CD4-positive, alpha-beta T cell treated with Interleukin-10 for 1 hour (primary cell): ENCODE results near the gene BDH1.
"Not testable (repeated sequence)": the region's sequence is repeated elsewhere in the genome, so short reads cannot be mapped to it uniquely, and the experiment has no call there.

Source experiments
- DNase-seq: peaks from one replicate; pipeline ENCODE4 v3.0.0-alpha.2; 2020

The BDH1 gene

GRCh38 chr3:197555281-197556261 is at the start of gene BDH1:
Gene BDH1, minus strand, starts transcription at chr3:197555968. Its CDS starts 9,525 bp downstream, at chr3:197546443.
- DNase-seq, result peak; percentile 53

GRCh38 chr3:197603317-197603933 is 47.7 kb upstream of the BDH1 start:
- DNase-seq, result no peak

GRCh38 chr3:197602351-197602750 is 46.6 kb upstream of the BDH1 start:
- DNase-seq, result not testable (repeated sequence)

GRCh38 chr3:197601566-197601840 is 45.7 kb upstream of the BDH1 start:
- DNase-seq, result not testable (repeated sequence)

GRCh38 chr3:197600796-197601565 is 45.2 kb upstream of the BDH1 start:
- DNase-seq, result no peak

GRCh38 chr3:197599089-197599765 is 43.5 kb upstream of the BDH1 start:
- DNase-seq, result peak; percentile 87

GRCh38 chr3:197598404-197598980 is 42.7 kb upstream of the BDH1 start:
- no peak for DNase-seq

- no peak for DNase-seq
These were observed 41.6 kb upstream of the BDH1 start for GRCh38 chr3:197597335-197597734.

GRCh38 chr3:197595470-197596185 is 39.9 kb upstream of the BDH1 start:
- no peak for DNase-seq

GRCh38 chr3:197593046-197593380 is 37.2 kb upstream of the BDH1 start:
- no peak for DNase-seq

- DNase-seq, result no peak
These were observed 36.7 kb upstream of the BDH1 start for GRCh38 chr3:197592361-197593045.

GRCh38 chr3:197591816-197592215 is 36.0 kb upstream of the BDH1 start:
- no peak for DNase-seq

GRCh38 chr3:197590313-197590962 is 34.7 kb upstream of the BDH1 start:
- DNase-seq, result no peak

GRCh38 chr3:197589545-197589944 is 33.8 kb upstream of the BDH1 start:
- DNase-seq, result no peak

- DNase-seq, result not testable (repeated sequence)
These were observed 31.0 kb upstream of the BDH1 start for GRCh38 chr3:197586768-197587167.

- no peak for DNase-seq
These were observed 30.4 kb upstream of the BDH1 start for GRCh38 chr3:197586181-197586580.

GRCh38 chr3:197584733-197585132 is 29.0 kb upstream of the BDH1 start:
- no peak for DNase-seq

- no peak for DNase-seq
These were observed 27.6 kb upstream of the BDH1 start for GRCh38 chr3:197583371-197583770.

GRCh38 chr3:197580253-197580691 is 24.5 kb upstream of the BDH1 start:
- no peak for DNase-seq

GRCh38 chr3:197578376-197578775 is 22.6 kb upstream of the BDH1 start:
- no peak for DNase-seq
